Rectal smooth muscle tissue (tissue), 1 donor: ENCODE measurements around the gene SLC27A1.

Experiments
- H3K27ac ChIP-seq: one replicate; pipeline ENCODE4 v1.7.0; 2013; ENCODE audit warnings: low read depth, low read length, inconsistent platforms
- H3K27me3 ChIP-seq: one replicate; pipeline ENCODE4 v1.7.0; 2013; ENCODE audit warnings: low read length; ENCODE audit not compliant: control insufficient read depth, insufficient read depth
- H3K36me3 ChIP-seq: one replicate; pipeline ENCODE4 v1.7.0; 2013; ENCODE audit warnings: low read length; ENCODE audit not compliant: control insufficient read depth, insufficient read depth
- H3K4me1 ChIP-seq: one replicate; pipeline ENCODE4 v1.7.0; 2013; ENCODE audit warnings: low read length; ENCODE audit not compliant: control insufficient read depth, insufficient read depth
- H3K4me3 ChIP-seq: one replicate; pipeline ENCODE4 v1.7.0; 2013; ENCODE audit warnings: low read length
- H3K9ac ChIP-seq: one replicate; pipeline ENCODE4 v1.7.0; 2013; ENCODE audit warnings: low read length

Gene SLC27A1

DNA sequence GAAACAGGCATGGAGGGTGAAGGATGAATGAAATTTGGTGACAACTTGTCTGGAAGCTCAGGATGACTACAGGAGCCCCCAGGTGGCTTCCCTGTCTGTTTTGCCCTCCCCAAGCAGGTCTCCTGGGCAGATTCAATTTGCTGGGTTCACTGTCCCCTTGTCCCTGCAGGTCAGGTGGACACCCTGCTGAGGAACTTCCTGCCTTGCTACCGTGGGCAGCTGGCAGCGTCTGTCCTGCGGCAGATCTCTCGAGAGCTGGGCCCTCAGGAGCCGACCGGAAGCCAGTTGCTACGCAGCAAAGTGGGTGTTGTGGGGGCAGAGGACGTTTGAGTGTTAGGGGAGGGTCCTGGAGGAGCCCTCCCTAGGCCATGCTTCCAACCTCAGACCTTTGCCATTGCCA is 60.3 kb downstream of the SLC27A1 start:
- Histone ChIP-seq H3K27ac (no peak overlapping the region), H3K36me3 (no peaks in the 10 kb centered on the region)

DNA sequence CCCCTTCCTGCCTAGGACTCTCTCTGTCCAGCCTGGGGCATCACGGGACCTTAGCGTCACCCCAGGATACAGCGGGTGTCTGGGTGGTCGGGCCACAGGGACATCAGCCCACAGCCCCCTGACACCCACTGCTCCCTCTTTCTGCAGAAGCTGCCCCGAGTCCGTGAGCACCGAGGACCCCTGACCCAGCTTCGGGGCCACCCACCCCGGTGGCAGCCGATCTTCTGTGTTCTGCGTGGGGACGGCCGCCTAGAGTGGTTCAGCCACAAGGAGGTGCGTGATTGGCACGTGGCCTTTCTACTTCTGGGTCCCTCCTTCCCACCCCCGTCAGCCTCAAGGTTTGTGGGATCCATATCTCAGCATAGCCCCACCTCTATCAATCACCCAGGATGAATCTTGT is 61.8 kb downstream of the SLC27A1 start:
- Histone ChIP-seq H3K27me3 (peaks cover 10% of the 10 kb centered on the region), H3K4me1 (no peaks in the 10 kb centered on the region), H3K4me3 (no peak overlapping the region), H3K9ac (no peak overlapping the region), H3K36me3 (no peaks in the 10 kb centered on the region), H3K27ac (no peak overlapping the region)

More for the DNA sequence above, 60.3 kb downstream of the SLC27A1 start:
- Histone ChIP-seq H3K27me3 (peaks cover 10% of the 10 kb centered on the region), H3K4me1 (no peaks in the 10 kb centered on the region), H3K9ac (no peak overlapping the region), H3K4me3 (no peak overlapping the region)

DNA sequence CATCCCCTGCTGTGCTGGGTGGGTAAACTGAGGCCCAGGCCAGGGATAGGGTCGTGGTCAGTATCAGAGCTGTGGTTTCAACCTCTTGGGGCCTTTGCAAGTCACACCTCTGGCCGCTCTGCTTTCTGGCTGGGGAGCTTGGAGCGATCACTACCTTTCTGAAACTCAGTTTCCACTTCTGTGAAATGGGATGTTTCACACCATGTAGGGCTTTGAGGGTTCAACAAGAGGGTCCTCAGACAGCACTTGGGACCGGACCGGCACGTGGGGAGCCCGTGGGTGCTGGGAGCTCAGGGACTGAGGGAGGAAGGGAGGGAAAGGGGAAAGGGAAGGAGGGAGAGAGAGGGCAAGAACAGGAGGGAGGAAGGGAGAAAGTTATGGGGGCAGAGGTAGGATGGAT is 62.2 kb downstream of the SLC27A1 start:
- Histone ChIP-seq H3K4me3 (no peak overlapping the region), H3K9ac (no peak overlapping the region), H3K36me3 (no peaks in the 10 kb centered on the region), H3K4me1 (no peaks in the 10 kb centered on the region), H3K27ac (no peak overlapping the region), H3K27me3 (peaks cover 10% of the 10 kb centered on the region)

DNA sequence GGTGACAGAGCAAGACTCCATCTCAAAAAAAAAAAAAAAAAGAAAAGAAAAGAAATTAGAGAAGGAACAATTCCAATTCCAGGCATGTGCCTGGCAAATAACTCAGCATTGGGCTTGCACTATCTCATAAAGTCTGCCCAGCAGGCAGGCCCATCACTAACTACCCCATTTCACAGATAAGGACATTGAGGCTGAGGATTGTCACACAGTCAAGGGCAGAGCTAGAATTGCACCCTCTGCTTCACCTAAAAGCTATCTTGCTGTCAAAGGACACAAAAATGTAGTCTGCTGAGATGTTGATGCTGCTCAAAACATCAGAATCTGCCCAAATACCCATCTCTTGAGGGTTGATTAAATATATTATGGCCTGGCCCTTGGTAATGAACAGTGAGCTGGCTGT is 64.4 kb downstream of the SLC27A1 start:
- H3K27me3 ChIP-seq: peaks cover 5% of the 10 kb centered on the region
- H3K9ac ChIP-seq: no peak overlapping the region
- H3K4me3 ChIP-seq: no peak overlapping the region
- no peak overlapping the region for H3K27ac ChIP-seq
- peaks cover 6% of the 10 kb centered on the region for H3K4me1 ChIP-seq
- no peaks in the 10 kb centered on the region for H3K36me3 ChIP-seq

DNA sequence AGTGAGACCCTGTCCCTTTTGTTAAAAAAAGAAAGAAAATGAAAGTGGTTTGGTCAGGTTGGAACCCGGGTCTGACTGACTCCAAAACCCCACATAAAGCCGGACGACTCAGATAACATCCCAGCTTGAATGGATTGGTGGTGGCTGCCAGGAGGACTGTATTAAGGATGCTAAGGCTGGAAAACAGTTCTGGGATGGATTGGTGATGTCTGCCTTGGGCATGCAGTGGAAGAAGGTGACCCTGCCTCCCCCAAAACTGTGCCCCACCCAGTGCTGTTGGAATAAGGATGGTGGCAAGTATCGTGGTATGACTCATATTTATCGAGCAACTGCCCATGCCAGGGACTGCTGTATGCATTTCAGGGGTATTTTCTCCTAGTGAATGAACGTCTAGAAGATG is 66.6 kb downstream of the SLC27A1 start:
- no peak overlapping the region for H3K9ac ChIP-seq
- H3K27ac ChIP-seq: no peak overlapping the region
- no peaks in the 10 kb centered on the region for H3K36me3 ChIP-seq
- H3K4me3 ChIP-seq: no peak overlapping the region
- H3K27me3 ChIP-seq: peaks cover 3% of the 10 kb centered on the region
- H3K4me1 ChIP-seq: peaks cover 6% of the 10 kb centered on the region

GRCh38 chr19:17538684-17539237 is 68.4 kb downstream of the SLC27A1 start:
- H3K36me3 ChIP-seq: no peaks in the 10 kb centered on the region
- no peaks in the 10 kb centered on the region for H3K27me3 ChIP-seq
- peak overlapping the region; percentile 40 for H3K27ac ChIP-seq
- H3K4me3 ChIP-seq: peak overlapping the region; percentile 64
- H3K4me1 ChIP-seq: peaks cover 6% of the 10 kb centered on the region
- H3K9ac ChIP-seq: no peak overlapping the region

- H3K4me3 ChIP-seq: peak overlapping the region; percentile 64
- H3K27ac ChIP-seq: peak overlapping the region; percentile 40
- H3K9ac ChIP-seq: no peak overlapping the region
- H3K27me3 ChIP-seq: no peaks in the 10 kb centered on the region
- no peaks in the 10 kb centered on the region for H3K36me3 ChIP-seq
- peaks cover 6% of the 10 kb centered on the region for H3K4me1 ChIP-seq
Measured at GRCh38 chr19:17539238-17540117, 69.2 kb downstream of the SLC27A1 start.

- Histone ChIP-seq H3K27ac (no peak overlapping the region), H3K36me3 (no peaks in the 10 kb centered on the region), H3K27me3 (no peaks in the 10 kb centered on the region), H3K4me1 (peaks cover 6% of the 10 kb centered on the region), H3K9ac (no peak overlapping the region), H3K4me3 (no peak overlapping the region)
Measured at GRCh38 chr19:17540174-17540573, 69.8 kb downstream of the SLC27A1 start.

GRCh38 chr19:17541184-17541759 is 70.9 kb downstream of the SLC27A1 start:
- H3K9ac ChIP-seq: no peak overlapping the region
- H3K4me1 ChIP-seq: peaks cover 6% of the 10 kb centered on the region
- no peaks in the 10 kb centered on the region for H3K36me3 ChIP-seq
- no peak overlapping the region for H3K27ac ChIP-seq
- H3K27me3 ChIP-seq: no peaks in the 10 kb centered on the region
- no peak overlapping the region for H3K4me3 ChIP-seq

DNA sequence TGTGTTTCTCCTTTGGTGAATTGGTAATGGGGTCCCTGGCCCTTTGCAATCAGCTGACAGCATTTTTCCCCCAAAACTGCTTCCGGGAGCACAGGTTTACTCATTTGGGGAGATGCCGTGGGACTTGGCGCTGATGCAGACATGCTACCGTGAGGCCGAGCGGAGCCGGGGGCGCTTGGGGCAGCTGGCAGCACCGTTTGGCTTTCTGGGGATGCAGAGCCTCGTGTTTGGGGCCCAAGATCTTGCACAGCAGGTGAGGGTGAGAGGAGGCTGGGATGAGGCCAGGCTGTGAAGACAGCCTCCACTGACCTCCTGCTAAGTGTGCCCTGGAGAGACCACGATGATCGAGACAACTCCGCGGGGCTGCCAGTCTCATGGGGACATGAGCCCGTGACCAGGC is 71.7 kb downstream of the SLC27A1 start:
- Histone ChIP-seq H3K4me3 (no peak overlapping the region), H3K9ac (no peak overlapping the region), H3K4me1 (peaks cover 6% of the 10 kb centered on the region), H3K27me3 (no peaks in the 10 kb centered on the region), H3K27ac (no peak overlapping the region), H3K36me3 (no peaks in the 10 kb centered on the region)

GRCh38 chr19:17542793-17543582 is 72.7 kb downstream of the SLC27A1 start:
- H3K4me1 ChIP-seq: peaks cover 6% of the 10 kb centered on the region
- H3K27me3 ChIP-seq: no peaks in the 10 kb centered on the region
- no peak overlapping the region for H3K27ac ChIP-seq
- no peaks in the 10 kb centered on the region for H3K36me3 ChIP-seq
- no peak overlapping the region for H3K4me3 ChIP-seq
- H3K9ac ChIP-seq: no peak overlapping the region

DNA sequence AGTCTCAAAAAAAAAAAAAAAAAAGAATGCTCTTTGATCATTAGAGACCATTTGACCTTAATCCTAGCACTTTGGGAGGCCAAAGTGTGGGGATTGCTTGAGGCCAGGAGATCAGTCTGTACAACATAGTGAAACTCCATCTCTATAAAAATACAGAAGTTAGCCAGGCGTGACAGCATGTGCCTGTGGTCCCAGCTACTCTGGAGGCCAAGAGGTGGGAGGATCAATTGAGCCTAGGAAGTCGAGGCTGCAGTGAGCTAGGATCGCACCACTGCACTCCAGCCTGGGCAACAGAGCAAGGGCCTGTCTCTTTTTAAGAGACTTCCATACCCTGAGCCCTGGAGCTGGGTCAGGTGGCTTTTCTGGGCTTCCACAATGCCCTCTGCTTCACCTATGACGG is 73.7 kb downstream of the SLC27A1 start:
- Histone ChIP-seq H3K4me1 (peaks cover 2% of the 10 kb centered on the region), H3K9ac (no peak overlapping the region), H3K27me3 (no peaks in the 10 kb centered on the region)

More for the DNA sequence above, 73.7 kb downstream of the SLC27A1 start:
- H3K36me3 ChIP-seq: no peaks in the 10 kb centered on the region
- no peak overlapping the region for H3K4me3 ChIP-seq
- H3K27ac ChIP-seq: no peak overlapping the region
